Posterior cingulate gyrus (tissue), 11 donors: ENCODE measurements around the gene EPHB6.

Source experiments
- DNase-seq, 10 donors: peaks; one replicate each; pipeline versions ENCODE4 v3.0.0 to v3.0.0-alpha.2; 2020 to 2021; ENCODE audit warnings: mixed read lengths in 3 of 10
- intact Hi-C: fragments of 100-400 bp; cut with DNase I; formaldehyde crosslinking; loops from one replicate; pipeline ENCODE4 v1.15.1; 2023

EPHB6 gene

GRCh38 chr7:142915315-142915714, 60.4 kb downstream of the EPHB6 start:
- no peak for DNase-seq
- intact Hi-C loops: no loop called here

- DNase-seq: no peak
- intact Hi-C loops: no loop called here
Measured at GRCh38 chr7:142916508-142916907, 61.6 kb downstream of the EPHB6 start.

- intact Hi-C loops: no loop called here
- no peak for DNase-seq
Measured at GRCh38 chr7:142917447-142917846, 62.6 kb downstream of the EPHB6 start.

GRCh38 chr7:142918901-142919300, 64.0 kb downstream of the EPHB6 start:
- DNase-seq: no peak
- intact Hi-C loops: no loop called here

- DNase-seq: no peak
- intact Hi-C loops: no loop called here
Measured at GRCh38 chr7:142919656-142920055, 64.8 kb downstream of the EPHB6 start.
